HG03558 (cell line): Measurements from ENCODE around the gene SYT1.

ENCODE experiments used
- ATAC-seq: cut with Tn5 transposase; IDR thresholded peaks from one replicate; pipeline ENCODE4 v1.9.1; 2021; ENCODE audit warnings: moderate number of reproducible peaks; ENCODE audit not compliant: unreplicated experiment; ENCODE audit errors: extremely low read depth

Gene SYT1

DNA sequence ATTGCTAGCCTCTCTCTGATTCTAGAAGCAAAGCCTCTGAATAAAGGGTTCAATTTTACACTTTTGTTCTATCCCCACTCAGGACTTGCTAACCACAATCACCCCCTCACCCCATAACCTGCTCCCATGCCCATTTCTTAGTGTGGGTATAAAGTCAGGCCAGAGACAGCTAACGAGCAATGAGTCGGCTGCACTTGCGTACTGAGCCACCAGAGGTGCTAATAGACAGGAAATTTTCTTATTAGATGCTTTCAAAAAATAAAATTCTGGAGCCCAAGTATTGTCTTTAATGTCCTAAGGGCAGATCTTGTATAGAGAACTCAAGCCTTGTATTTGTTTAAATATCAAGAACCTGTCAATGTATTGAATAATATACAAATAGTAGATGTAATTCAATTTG is 256.9 kb downstream of the SYT1 start:
- ATAC-seq, result no peak

DNA sequence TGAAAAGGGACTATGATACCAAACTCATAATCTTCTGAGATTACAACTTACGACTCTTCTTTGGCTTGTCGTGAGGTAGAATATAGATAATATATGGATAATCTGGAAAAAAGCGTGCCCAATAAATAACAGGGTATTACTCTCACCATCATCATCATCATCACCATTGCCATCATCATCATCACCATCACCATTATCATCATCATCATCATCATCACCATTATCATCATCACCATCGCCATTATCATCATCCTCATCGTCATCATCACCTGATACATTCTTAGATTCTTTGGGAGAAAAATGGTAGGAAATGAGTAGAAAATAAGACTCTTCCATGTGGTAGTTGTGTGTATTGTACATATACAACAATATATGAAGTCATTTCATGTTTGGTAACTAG is 259.8 kb downstream of the SYT1 start:
- no peak for ATAC-seq

DNA sequence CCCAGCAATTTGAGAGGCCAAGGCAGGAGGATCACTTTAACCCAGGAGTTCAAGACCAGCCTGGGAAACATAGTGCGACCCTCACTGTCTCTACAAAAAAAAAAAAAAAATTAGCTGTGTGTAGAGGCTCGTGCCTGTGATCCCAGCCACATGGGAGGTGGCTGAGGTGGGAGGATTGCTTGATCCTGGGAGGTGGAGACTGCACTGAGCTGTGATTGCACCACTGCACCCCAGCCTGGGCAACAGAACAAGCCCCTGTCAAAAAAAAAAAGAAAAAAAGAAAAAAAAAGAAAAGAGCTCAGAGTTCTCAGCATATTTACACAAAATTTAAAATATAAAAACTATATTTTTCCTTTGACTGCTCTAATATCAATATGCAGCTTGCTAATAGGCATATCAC is 260.8 kb downstream of the SYT1 start:
- ATAC-seq, result no peak

DNA sequence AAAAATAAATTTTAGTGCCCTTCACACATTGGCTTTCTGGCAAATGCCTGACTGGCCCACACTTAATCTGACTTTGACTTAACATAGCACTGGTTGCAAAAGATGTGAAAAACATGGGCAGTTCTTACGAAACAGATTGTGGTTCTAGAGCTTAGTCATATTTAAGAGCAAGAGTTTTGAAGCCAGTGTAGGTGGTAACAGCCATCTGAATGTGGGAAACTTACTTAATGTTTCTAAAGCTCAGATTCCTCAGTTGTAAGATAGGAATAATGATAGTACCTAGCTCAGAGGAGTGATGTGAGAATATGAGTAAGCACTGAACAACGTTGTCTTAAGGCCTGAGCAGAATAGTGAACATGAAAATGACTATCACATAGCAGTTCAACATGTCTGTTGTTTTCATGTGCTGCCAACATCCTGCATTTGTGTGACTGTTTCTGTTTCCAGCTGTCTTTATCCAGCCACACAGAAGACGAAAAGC is 262.7 kb downstream of the SYT1 start:
- peak; percentile 98 for ATAC-seq

DNA sequence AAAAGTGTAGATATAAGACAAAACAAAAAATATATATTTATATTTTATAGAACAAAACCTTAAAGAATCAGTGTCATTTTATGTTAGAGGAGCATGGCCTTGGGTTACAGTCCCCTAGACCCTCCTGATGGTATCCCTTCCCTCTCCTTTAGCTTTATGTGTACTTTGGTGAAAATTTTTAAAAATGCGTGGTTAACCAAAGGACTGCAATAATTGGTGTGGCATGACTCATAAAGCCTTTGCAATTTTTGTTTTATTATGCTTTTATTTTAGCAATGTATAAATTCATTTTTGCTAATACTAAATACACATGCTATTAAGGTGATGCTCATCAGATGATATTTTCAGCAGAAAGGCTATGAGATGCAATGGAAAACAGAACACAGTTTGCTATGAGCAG is 264.4 kb downstream of the SYT1 start:
- ATAC-seq, result no peak

DNA sequence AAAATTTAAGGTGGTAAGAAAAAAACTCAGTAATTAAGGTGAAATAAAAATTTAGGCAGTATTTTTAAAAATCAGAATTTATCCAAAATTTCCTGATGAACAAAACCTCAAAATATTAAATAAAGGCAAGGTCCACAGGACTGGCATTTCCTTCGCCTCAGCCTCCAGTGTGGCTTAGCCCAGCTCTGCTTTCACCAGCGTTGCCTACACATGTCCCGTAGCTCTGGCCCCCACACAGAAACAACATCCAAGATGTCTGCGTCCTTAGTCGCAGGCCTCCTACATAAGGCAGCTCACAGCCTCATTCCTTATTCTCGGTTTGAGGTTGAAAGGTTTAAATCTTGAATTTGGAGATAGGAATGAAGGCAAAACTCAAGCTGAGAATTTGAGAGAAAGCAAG is 274.3 kb downstream of the SYT1 start:
- no peak for ATAC-seq

DNA sequence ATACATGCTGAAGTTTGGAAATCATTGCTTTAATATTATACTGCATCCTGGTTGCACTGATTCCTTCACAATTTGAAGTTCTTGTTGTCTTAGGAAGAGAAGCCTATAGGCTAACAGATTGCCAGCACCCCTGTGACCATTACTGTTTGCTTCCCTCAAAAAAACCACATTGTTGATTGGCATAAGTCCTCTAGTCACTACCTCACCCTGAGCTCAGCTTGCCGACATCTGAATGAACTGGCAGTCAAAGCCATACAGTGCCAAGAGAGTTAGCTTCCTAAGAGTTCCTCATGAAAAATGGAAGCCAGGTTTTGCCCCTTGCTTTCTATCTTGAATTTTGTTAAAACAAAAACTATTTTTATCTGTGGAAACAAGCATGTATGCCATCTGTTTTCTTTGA is 276.1 kb downstream of the SYT1 start:
- no peak for ATAC-seq

DNA sequence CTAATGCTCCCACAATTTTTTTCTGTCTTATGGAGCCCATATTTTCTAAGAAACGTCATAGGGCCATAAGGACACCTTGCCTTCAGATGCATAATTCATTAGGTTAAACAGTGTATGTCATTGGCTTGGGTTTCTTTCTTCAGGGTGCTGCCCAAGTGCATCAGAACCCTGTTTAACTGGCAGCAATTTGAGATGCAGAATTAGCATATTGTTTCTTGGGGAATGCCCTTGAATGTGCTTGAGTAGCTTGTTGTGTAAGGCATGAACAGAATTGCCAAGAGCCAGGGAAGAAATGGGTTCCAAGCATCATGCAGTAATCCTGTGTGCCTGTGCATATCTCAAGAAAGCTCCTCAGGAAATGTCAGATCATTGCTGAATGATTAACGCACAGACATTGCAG is 277.2 kb downstream of the SYT1 start:
- ATAC-seq, result no peak

DNA sequence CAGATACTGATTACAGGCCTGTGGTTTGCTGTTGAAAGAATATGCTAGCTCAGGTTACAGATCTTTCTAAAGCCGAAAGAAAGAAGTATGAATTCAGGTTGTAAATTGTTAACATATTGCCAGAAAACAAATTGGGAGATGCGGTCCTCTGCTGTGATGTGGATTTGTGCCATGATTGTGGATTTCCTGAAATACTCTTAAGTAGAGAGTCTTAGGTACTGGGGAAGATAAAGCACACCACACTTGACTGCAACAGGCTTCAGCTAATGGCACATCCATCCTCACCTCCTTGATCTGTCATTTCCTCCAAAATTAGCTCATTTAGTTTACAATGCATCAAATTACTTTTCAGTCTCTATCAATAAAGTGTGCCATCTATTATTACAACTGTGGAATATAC is 279.2 kb downstream of the SYT1 start:
- ATAC-seq, result no peak

DNA sequence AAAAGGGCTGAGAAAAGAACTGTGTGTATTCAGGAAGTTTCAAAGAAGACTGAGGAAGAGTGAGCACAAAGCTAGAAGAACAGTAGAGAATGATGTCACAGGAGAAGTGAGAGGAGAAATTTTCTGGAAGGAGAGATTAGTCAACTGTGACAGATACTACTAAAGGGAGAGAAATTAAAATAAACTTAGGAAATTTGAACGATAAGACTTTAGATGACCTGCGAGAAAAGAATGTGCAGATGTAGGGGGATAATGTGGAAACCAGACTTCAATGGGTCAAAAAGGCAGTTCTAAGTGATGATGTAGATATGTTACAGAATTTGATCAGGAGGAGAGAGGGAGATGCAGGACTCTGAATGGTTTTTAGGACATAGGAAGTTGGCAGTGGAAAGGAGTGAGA is 287.4 kb downstream of the SYT1 start:
- ATAC-seq, result no peak

DNA sequence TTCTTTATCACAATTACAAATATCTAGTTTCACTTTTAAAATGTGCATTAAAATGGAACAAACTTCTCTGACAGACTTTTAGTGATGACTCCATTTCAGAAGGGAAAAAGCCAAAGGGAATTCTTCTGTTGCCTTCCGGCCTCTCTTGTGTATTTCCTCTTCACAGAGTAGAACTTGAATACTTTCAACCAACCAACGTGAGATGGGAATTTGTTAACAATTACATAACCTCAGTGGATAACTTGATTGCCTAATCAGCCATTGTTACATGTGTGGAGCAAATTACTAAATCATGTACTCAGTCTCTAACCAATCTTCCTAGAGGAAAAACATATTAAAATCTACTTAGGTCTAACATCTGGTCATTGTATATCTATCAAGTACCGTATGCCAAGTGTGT is 291.1 kb downstream of the SYT1 start:
- ATAC-seq, result no peak

DNA sequence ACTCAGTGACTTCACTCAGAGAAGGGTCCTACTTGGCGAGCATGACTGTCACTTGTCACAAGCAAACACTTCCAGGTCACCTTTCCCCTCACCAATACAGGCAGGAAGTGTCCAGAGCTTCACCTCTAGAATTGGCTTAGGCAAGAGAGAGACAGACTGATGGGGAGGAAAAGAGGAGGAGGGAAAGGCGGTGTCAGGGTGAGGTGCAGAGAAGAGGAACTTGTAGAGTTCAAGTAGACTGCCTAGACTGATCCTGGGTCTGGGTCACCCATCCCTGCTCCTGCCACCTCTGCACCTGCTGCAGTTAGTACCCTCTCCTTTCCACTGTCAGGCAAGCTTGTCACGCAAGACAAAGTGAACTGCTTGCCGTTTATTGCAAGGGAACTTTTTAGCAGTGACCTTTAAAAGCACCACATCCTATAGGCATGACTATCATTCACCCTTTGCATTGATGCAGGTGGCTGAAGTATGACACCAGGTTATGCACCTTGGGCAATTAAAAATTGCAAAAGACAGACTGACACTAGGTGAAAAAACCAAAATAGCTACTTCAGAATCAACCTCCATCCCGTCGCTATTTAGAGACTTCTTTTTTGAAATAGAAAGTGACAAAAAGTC is 292.4 kb downstream of the SYT1 start:
- ATAC-seq, result no peak

DNA sequence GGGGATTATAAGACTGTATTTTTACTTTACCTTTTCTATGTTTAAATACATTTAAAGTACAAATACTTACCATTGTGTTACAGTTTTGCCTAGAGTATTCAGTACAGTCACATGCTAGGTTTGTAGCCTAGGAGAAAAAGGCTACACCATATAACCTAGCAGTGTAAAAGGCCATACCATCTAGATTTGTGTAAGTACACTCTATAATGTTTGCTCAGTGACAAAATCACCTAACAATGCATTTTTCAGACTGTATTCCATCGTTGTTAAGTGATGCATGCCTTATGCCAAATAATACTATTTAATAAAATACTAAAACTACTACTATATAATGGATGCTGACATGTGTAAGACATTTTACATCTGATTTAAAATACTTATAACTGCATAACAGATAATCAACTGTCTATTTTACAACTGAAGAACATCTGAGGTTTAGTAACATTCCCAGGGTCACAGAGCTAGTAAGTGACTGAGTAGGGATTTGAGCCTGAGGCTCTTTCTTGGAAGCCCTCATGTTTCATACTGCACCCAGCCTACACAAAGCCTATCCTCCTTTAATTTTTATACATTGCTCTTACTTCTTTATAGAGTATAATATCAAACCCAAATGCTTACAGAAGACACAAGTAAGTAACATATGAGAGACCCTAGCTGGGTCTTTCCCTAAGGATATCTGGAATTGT is 296.8 kb downstream of the SYT1 start:
- ATAC-seq, result no peak

DNA sequence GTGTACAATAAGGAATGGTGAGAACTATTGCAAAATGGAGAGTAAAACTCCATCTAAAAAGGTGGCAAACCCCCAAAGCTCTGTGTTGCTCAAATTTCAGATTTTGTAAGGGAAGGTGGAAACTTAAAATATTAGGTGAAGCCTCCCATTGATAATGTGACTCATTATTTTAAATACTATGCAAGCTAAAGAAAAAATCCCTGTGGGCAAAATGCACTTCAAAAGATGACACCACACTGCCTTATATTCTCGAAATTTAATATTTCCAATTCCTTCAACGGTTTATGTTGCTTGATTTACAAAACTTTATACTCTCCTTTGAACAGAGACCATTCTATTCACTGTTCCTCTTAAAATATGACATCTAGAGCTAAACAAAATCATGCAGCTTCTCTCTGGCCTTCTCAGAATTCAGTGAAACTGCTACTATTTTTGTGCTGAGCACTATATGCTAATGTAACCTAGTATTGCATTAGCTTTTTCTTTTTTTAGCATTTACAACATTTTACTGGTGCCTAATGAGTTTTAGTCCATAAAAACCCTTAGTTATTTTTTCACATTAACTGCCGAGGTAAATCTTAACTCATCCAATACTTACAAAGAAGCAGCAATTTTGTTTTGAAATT is 297.7 kb downstream of the SYT1 start:
- no peak for ATAC-seq

DNA sequence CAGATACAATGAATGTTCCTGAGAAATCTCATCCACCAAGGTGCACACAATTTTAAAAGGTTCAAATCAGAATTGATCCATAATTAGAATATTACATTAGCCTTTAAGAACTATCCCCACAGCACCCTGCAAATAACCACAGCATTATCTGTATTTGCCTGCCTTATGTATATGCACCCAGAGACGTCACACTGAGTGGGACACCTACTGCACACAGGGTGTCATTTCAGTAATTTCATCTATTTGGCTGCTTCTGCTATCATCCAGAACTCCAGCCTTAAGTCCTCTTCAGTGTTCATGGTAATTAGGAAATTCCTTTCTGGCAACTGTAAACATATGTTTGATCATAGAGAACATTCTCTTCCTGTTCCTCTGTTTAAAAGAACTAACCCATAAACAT is 298.4 kb downstream of the SYT1 start:
- ATAC-seq, result no peak

DNA sequence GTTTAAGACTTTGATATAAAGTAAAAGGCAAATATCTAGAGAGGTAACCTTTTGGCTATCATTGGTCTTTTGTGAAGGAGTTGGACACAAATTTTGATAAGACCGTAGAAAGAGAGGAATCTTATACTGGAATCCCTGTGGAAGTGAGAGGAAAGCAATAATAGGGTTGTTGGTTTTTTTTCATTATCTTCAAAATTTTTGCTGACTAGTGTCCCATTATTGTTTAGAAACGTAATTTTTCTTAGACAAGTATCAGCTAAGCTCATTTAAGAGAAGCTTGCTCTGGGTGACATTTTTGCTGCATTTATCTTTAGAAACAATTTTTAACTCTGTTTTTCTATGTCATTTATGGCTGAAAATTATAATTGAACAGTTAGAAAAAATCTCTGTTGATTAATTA is 300.3 kb downstream of the SYT1 start:
- no peak for ATAC-seq

DNA sequence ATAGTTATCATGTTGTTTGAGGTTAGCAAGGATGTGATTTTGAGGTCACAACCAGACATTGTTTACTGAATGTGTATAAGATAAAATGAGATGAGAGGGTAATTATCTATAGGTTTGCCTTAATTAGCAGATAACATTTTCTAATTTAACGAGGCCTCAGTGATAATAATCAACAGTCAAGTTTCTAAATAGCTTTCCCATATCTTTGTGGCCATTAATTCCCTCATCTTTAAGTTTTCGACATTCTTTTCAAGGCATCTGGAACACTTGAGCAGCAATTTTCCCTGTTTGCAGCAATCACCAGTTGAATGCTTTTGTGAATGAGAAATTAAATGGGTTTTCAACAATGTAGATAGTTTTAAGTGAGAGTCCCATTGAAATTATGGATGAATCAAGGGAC is 304.1 kb downstream of the SYT1 start:
- ATAC-seq, result no peak

DNA sequence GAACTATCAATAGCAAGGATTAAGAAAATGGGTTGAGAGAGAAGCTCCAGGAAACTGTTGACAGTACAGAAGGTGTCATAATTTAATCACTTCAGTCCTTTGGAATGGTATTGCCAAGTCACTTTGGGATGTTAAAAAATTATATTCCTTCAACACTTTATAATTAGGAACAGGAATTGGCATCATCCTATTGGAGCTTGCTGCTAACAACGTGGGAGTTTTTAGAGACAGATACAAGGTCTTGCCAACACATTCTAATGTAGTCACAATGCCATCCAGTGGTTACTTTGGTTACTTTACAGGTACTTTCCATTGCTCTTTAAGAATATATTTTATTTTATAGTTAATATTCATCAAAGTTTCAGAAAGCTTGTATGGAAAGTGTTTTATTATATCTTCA is 310.1 kb downstream of the SYT1 start:
- ATAC-seq, result peak; percentile 71

DNA sequence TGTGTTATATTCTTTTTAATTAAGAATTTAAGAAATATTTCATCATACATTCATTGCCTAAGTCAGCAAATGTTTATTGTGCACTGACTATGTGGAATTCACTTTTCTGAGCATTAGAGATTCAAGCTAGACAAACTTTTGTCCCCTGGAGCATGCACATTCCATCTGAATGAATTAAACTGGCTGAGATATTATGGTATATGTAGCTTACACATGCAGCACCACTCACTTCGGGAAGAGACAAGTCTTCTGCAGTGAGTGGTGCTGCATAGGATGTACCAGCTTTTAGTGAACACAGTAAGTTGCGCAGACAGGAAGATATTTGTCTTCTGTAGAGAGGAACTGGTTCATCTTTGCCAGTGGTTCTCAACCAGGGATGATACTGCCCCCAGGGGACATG is 318.4 kb downstream of the SYT1 start:
- no peak for ATAC-seq

DNA sequence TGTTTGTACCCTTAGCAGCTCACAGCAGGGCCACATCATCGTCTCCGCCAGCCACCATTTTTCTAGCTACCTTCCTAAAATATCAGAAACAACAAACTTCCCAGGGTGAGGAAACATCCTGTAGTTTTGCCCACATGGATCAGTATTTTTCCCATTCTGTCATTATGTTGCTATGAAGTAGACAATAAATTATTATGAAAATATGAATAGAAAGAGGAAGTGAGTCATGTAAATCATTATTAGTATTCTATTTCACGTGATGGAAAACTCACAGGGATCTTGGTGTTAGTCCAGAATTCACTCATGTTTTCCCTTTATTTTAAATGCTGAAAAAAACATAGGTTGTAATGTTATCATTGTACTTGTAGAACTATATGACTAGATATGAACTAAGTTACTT is 319.4 kb downstream of the SYT1 start:
- no peak for ATAC-seq

DNA sequence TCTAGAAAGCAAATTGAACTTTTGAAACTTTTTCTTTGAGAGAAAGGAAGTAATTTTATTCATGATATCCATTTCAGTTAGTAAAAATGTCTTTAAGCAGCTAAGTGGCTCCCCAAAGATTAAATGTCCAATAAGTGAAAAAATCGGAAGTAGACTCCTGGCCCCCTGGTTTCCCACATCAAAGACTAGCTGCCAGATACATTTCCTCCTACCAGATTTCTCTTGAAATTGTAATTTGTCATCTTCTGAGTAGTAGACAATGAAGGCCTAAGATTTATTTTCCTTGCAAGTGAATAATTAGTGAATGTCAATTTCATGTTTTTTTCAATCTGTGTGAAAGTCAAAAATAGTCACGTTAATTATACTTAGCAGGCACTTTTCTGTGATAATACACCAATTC is 321.9 kb downstream of the SYT1 start:
- ATAC-seq, result no peak

DNA sequence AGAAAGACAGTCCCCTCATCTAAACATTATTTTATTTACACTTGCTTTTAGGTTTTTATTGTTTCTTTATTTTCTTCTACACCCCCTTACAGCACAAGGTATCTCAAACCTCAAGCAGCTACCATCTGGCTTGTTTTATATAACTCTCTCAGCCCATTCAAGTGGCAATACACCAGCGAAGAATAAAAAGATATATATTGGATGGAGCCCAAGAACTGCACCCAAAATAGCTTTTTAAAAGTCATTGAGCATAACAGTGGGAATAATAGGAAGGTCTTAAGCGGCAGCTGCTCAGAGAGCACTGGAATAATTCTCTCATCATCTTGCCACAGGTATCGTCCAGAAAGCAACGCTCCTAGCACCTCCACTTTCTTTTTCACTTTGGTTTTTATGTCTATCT is 322.5 kb downstream of the SYT1 start:
- ATAC-seq, result no peak
